Progenitor cell of endocrine pancreas (in vitro differentiated cells): ENCODE results near the gene UNK. TPM values are rescaled to one million over a fixed set of nuclear protein-coding genes. Genes with fewer than 3 reads are reported as not detected.

ENCODE experiments used
- DNase-seq: peaks from one replicate; pipeline ENCODE4 v3.0.0; 2021; ENCODE audit warnings: low spot score; ENCODE audit not compliant: unreplicated experiment
- H3K27ac Mint-ChIP-seq: 2 replicates; pipeline ENCODE4 v1.8.0; 2021; ENCODE audit warnings: mild to moderate bottlenecking, moderate library complexity, mixed read lengths
- H3K27me3 Mint-ChIP-seq: 2 replicates; pipeline ENCODE4 v1.8.0; 2021; ENCODE audit warnings: mixed read lengths
- H3K36me3 Mint-ChIP-seq: 2 replicates; pipeline ENCODE4 v1.8.0; 2022; ENCODE audit warnings: mixed read lengths; ENCODE audit not compliant: insufficient read depth
- H3K4me1 Mint-ChIP-seq: 2 replicates; pipeline ENCODE4 v1.8.0; 2021; ENCODE audit warnings: low read depth, mixed read lengths
- H3K4me3 Mint-ChIP-seq: 2 replicates; pipeline ENCODE4 v1.8.0; 2021; ENCODE audit warnings: low read depth, mild to moderate bottlenecking, moderate library complexity, mixed read lengths
- H3K9me3 Mint-ChIP-seq: 2 replicates; pipeline ENCODE4 v1.8.0; 2021; ENCODE audit warnings: low read depth, mixed read lengths
- CTCF ChIP-seq: fragments of 200-600 bp; sonication (generic); IDR thresholded peaks from one replicate; pipeline ENCODE4 v1.5.0; 2021; ENCODE audit warnings: antibody characterized with exemption, mild to moderate bottlenecking; ENCODE audit not compliant: unreplicated experiment
- total RNA-seq: library from RNA; stranded (reverse); gene quantifications from 2 replicates; pipeline ENCODE4 v1.2.1, GENCODE V29; 2021

The UNK gene
- total RNA-seq, 1 donor from 2014 or later: 72.8 TPM

- H3K27ac Mint-ChIP-seq: no peak overlapping the region
Observed at GRCh38 chr17:75821552-75821951, 36.9 kb downstream of the UNK start.

GRCh38 chr17:75822119-75822799, 37.7 kb downstream of the UNK start:
- H3K27me3 Mint-ChIP-seq: no peaks in the 10 kb centered on the region
- no peak overlapping the region for H3K4me3 Mint-ChIP-seq
- DNase-seq: no peak
- no peaks in the 10 kb centered on the region for H3K4me1 Mint-ChIP-seq
- peaks cover 17% of the 10 kb centered on the region for H3K36me3 Mint-ChIP-seq
- no peak for TF ChIP-seq CTCF
- H3K9me3 Mint-ChIP-seq: no peaks in the 10 kb centered on the region
- H3K27ac Mint-ChIP-seq: no peak overlapping the region

More at GRCh38 chr17:75821552-75821951, 36.9 kb downstream of the UNK start:
- Mint-ChIP-seq H3K27me3 (no peaks in the 10 kb centered on the region), H3K4me1 (no peaks in the 10 kb centered on the region), H3K9me3 (no peaks in the 10 kb centered on the region), H3K36me3 (peaks cover 17% of the 10 kb centered on the region), H3K4me3 (no peak overlapping the region)
- DNase-seq: no peak
- TF ChIP-seq CTCF: no peak

- Mint-ChIP-seq H3K36me3 (peaks cover 17% of the 10 kb centered on the region), H3K4me1 (no peaks in the 10 kb centered on the region), H3K27ac (no peak overlapping the region)
Observed at GRCh38 chr17:75822800-75823166, 38.2 kb downstream of the UNK start.

GRCh38 chr17:75823257-75824041, 38.8 kb downstream of the UNK start:
- no peak for DNase-seq
- Mint-ChIP-seq H3K27ac (no peak overlapping the region), H3K9me3 (no peaks in the 10 kb centered on the region), H3K27me3 (no peaks in the 10 kb centered on the region), H3K36me3 (peaks cover 17% of the 10 kb centered on the region), H3K4me1 (no peaks in the 10 kb centered on the region), H3K4me3 (no peak overlapping the region)
- TF ChIP-seq CTCF: no peak

More at GRCh38 chr17:75822800-75823166, 38.2 kb downstream of the UNK start:
- Mint-ChIP-seq H3K27me3 (no peaks in the 10 kb centered on the region), H3K9me3 (no peaks in the 10 kb centered on the region), H3K4me3 (no peak overlapping the region)
- DNase-seq: no peak
- TF ChIP-seq CTCF: no peak

GRCh38 chr17:75824050-75824552, 39.5 kb downstream of the UNK start:
- Mint-ChIP-seq H3K4me1 (no peaks in the 10 kb centered on the region), H3K9me3 (no peaks in the 10 kb centered on the region), H3K4me3 (no peak overlapping the region), H3K27me3 (no peaks in the 10 kb centered on the region), H3K27ac (no peak overlapping the region), H3K36me3 (peaks cover 14% of the 10 kb centered on the region)
- TF ChIP-seq CTCF: no peak
- no peak for DNase-seq
